ENCODE results near the gene BUB3. TPM values are rescaled to one million over a fixed set of nuclear protein-coding genes. Genes with fewer than 3 reads are reported as not detected.

The BUB3 gene
- total RNA-seq, 2 donors from 2014 or later: 64.2 to 77.9 TPM

- TF ChIP-seq, protein P1, sequence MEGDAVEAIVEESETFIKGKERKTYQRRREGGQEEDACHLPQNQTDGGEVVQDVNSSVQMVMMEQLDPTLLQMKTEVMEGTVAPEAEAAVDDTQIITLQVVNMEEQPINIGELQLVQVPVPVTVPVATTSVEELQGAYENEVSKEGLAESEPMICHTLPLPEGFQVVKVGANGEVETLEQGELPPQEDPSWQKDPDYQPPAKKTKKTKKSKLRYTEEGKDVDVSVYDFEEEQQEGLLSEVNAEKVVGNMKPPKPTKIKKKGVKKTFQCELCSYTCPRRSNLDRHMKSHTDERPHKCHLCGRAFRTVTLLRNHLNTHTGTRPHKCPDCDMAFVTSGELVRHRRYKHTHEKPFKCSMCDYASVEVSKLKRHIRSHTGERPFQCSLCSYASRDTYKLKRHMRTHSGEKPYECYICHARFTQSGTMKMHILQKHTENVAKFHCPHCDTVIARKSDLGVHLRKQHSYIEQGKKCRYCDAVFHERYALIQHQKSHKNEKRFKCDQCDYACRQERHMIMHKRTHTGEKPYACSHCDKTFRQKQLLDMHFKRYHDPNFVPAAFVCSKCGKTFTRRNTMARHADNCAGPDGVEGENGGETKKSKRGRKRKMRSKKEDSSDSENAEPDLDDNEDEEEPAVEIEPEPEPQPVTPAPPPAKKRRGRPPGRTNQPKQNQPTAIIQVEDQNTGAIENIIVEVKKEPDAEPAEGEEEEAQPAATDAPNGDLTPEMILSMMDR (IDR thresholded peaks at IDR 0.05): no peak
- Histone ChIP-seq H3K4me1 (ENCODE audit: control insufficient read depth in 1 of 2, low read depth in 2 of 2) (no peaks in the 10 kb centered on the region), H3K36me3 (no peaks in the 10 kb centered on the region), H3K4me3 (no peak overlapping the region), H3K27ac (no peak overlapping the region), H3K27me3 (replicated peaks; ENCODE audit: insufficient read depth) (no peaks in the 10 kb centered on the region), H3K9me3 (no peaks in the 10 kb centered on the region)
- ATAC-seq (ENCODE audit: insufficient number of reproducible peaks, low FRiP score, low read depth) (no peak), DNase-seq (ENCODE audit: low spot score) (no peak)
Measured at GRCh38 chr10:123204127-123204461, 49.9 kb downstream of the BUB3 start.

- TF ChIP-seq, protein P1 (IDR thresholded peaks at IDR 0.05): no peak
- ATAC-seq (ENCODE audit: insufficient number of reproducible peaks, low FRiP score, low read depth): no peak
Measured at GRCh38 chr10:123205041-123205440, 50.8 kb downstream of the BUB3 start.

DNA sequence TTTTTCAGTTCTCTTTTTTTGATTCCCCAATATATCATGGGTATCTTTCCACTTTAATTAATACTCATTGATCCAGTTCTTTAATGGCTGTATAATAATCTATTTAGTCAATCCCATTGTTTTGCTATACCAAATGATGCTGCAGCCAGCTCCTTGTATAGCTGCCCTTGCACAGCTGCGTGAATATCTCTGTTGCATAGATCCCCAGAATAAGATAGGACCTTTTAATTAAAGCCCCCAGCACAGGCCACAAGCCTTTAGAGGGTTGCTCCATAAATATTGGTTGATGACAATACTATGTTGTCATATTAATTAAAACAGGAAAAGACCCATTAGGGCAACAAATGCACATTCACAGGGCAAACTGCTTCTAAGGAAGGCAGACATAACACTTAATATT lies 57.9 kb downstream of the BUB3 start:
- Histone ChIP-seq H3K4me3 (no peak overlapping the region), H3K36me3 (no peaks in the 10 kb centered on the region), H3K27me3 (replicated peaks; ENCODE audit: insufficient read depth) (no peaks in the 10 kb centered on the region), H3K4me1 (ENCODE audit: control insufficient read depth in 1 of 2, low read depth in 2 of 2) (no peaks in the 10 kb centered on the region), H3K27ac (no peak overlapping the region), H3K9me3 (no peaks in the 10 kb centered on the region)
- TF ChIP-seq, protein P1 (IDR thresholded peaks at IDR 0.05): no peak
- DNase-seq (ENCODE audit: low spot score) (no peak), ATAC-seq (ENCODE audit: insufficient number of reproducible peaks, low FRiP score, low read depth) (no peak)

More at GRCh38 chr10:123205041-123205440, 50.8 kb downstream of the BUB3 start:
- no peak overlapping the region for H3K4me3 ChIP-seq
- no peak for DNase-seq (ENCODE audit: low spot score)
- H3K36me3 ChIP-seq: no peaks in the 10 kb centered on the region
- no peaks in the 10 kb centered on the region for H3K27me3 ChIP-seq (replicated peaks; ENCODE audit: insufficient read depth)
- no peaks in the 10 kb centered on the region for H3K4me1 ChIP-seq (ENCODE audit: control insufficient read depth in 1 of 2, low read depth in 2 of 2)
- no peaks in the 10 kb centered on the region for H3K9me3 ChIP-seq
- no peak overlapping the region for H3K27ac ChIP-seq

DNA sequence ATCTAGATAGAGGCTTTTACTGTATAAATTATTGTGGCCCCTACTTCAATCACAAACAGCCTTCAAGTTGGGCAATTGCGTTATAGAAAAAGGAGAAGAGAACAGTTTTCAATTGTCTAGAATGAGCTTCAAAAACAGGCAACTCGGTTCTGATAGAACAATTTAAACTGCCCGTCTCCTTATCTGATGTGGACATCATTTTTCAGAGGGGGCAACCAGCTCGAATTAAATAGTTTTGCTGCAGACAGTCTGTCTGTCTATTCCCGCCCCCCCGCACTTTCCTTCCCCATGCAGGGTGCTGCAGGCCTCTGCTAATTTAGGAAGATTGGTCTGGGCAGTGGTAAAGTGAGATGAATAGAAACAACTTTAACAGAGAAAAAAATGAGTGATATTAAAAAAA lies 58.4 kb downstream of the BUB3 start:
- H3K27me3 ChIP-seq (replicated peaks; ENCODE audit: insufficient read depth): no peaks in the 10 kb centered on the region
- TF ChIP-seq, protein P1 (IDR thresholded peaks at IDR 0.05): no peak
- no peak overlapping the region for H3K4me3 ChIP-seq
- no peak overlapping the region for H3K27ac ChIP-seq
- H3K9me3 ChIP-seq: no peaks in the 10 kb centered on the region
- no peak for ATAC-seq (ENCODE audit: insufficient number of reproducible peaks, low FRiP score, low read depth)
- no peak for DNase-seq (ENCODE audit: low spot score)
- H3K36me3 ChIP-seq: no peaks in the 10 kb centered on the region
- H3K4me1 ChIP-seq (ENCODE audit: control insufficient read depth in 1 of 2, low read depth in 2 of 2): no peaks in the 10 kb centered on the region

DNA sequence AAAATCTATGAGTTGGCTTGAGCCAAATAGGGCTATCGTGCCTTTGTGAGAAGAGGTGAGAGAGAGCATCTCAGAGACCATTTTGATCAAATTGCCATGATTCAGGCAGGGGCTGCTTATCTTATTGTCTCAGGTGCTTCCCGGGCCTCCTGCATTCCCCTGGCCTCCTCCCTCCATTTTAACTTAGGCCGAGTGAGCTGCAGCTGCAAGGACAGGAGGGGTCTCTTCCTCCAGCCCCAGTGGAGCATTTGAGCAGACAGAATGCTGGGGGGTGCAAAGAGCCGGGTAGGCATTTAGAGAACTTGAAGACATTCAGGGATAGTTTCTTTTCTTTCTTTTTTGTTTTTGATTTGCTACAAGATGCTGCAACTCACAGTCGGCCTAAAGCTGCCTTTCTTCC lies 59.0 kb downstream of the BUB3 start:
- ATAC-seq (ENCODE audit: insufficient number of reproducible peaks, low FRiP score, low read depth) (no peak), DNase-seq (ENCODE audit: low spot score) (no peak)
- no peaks in the 10 kb centered on the region for H3K4me1 ChIP-seq (ENCODE audit: control insufficient read depth in 1 of 2, low read depth in 2 of 2)
- H3K4me3 ChIP-seq: no peak overlapping the region
- no peaks in the 10 kb centered on the region for H3K27me3 ChIP-seq (replicated peaks; ENCODE audit: insufficient read depth)
- H3K36me3 ChIP-seq: no peaks in the 10 kb centered on the region
- TF ChIP-seq, protein P1 (IDR thresholded peaks at IDR 0.05): no peak
- no peaks in the 10 kb centered on the region for H3K9me3 ChIP-seq
- H3K27ac ChIP-seq: no peak overlapping the region

Other genes starting within 250 kb of the BUB3 start
- not detected for gene FAM24A, start 243.8 kb upstream of the BUB3 start, total RNA-seq
- gene C10orf88, start 200.2 kb upstream of the BUB3 start, total RNA-seq: 10 to 100 TPM in 1 of 2 donors, 1 to 10 TPM in 1; 3.0 to 51.0 TPM
- gene PSTK, start 174.0 kb upstream of the BUB3 start, total RNA-seq: 1 to 10 TPM in 1 of 2 donors, under 1 TPM in 1; 0.95 to 1.1 TPM
- 10 to 100 TPM in 1 of 2 donors, 1 to 10 TPM in 1; 8.5 to 14.5 TPM for gene IKZF5, start 145.6 kb upstream of the BUB3 start, total RNA-seq
- 10 to 100 TPM; 11.8 to 14.7 TPM for gene ACADSB, start 145.4 kb upstream of the BUB3 start, total RNA-seq
- not detected for gene HMX3, start 18.4 kb upstream of the BUB3 start, total RNA-seq
- gene HMX2, start 6.3 kb upstream of the BUB3 start, total RNA-seq: not detected

All from thoracic aorta (tissue), 2 donors.